DMS153 treated with DMSO at 0.1 percent for 48 hours (cell line): ENCODE data around the gene BCL7C.
A peak's percentile ranks its signal among the peaks of the same experiment; 100 is the strongest.
"Not testable (repeated sequence)": the region's sequence is repeated elsewhere in the genome, so short reads cannot be mapped to it uniquely, and the experiment has no call there.

ENCODE experiments used
- DNase-seq: peaks from one replicate; lab custom pipeline; 2025; ENCODE audit not compliant: unreplicated experiment; lab: John Stamatoyannopoulos, UW

The BCL7C gene

GRCh38 chr16:30870904-30871303 lies 23.0 kb downstream of the BCL7C start:
- no peak for DNase-seq

GRCh38 chr16:30867747-30868146 lies 26.1 kb downstream of the BCL7C start:
- no peak for DNase-seq

- no peak for DNase-seq
Observed at GRCh38 chr16:30866031-30866430, 27.8 kb downstream of the BCL7C start.

- not testable (repeated sequence) for DNase-seq
Observed at GRCh38 chr16:30863178-30863577, 30.7 kb downstream of the BCL7C start.

GRCh38 chr16:30860729-30861128 lies 33.1 kb downstream of the BCL7C start:
- DNase-seq = not testable (repeated sequence)

- DNase-seq = no peak
Observed at GRCh38 chr16:30858829-30859423, 35.0 kb downstream of the BCL7C start.

- DNase-seq = no peak
Observed at GRCh38 chr16:30858111-30858495, 35.8 kb downstream of the BCL7C start.

GRCh38 chr16:30853758-30854157 lies 40.1 kb downstream of the BCL7C start:
- DNase-seq = no peak

GRCh38 chr16:30850246-30850645 lies 43.6 kb downstream of the BCL7C start:
- DNase-seq = no peak

GRCh38 chr16:30846649-30847402 lies 47.1 kb downstream of the BCL7C start:
- no peak for DNase-seq

GRCh38 chr16:30844671-30845449 lies 49.0 kb downstream of the BCL7C start:
- DNase-seq = peak; percentile 71

- no peak for DNase-seq
Observed at GRCh38 chr16:30844346-30844670, 49.6 kb downstream of the BCL7C start.

GRCh38 chr16:30843501-30843900 lies 50.4 kb downstream of the BCL7C start:
- no peak for DNase-seq

GRCh38 chr16:30842971-30843370 lies 50.9 kb downstream of the BCL7C start:
- DNase-seq = no peak

- no peak for DNase-seq
Observed at GRCh38 chr16:30841332-30841731, 52.5 kb downstream of the BCL7C start.

- no peak for DNase-seq
Observed at GRCh38 chr16:30840611-30841010, 53.3 kb downstream of the BCL7C start.

- DNase-seq = no peak
Observed at GRCh38 chr16:30839523-30840227, 54.2 kb downstream of the BCL7C start.

- DNase-seq = no peak
Observed at GRCh38 chr16:30838876-30839471, 54.9 kb downstream of the BCL7C start.

- no peak for DNase-seq
Observed at GRCh38 chr16:30837904-30838303, 56.0 kb downstream of the BCL7C start.
